WTC11 (cell line): ENCODE results near the gene CACNA2D3. TPM values are rescaled to one million over a fixed set of nuclear protein-coding genes. Genes with fewer than 3 reads are reported as not detected.

Source experiments
- ATAC-seq: fragments of 200-7000 bp; cut with Tn5 transposase; 2 replicates; pipeline ENCODE4 v1.10.0; 2021; ENCODE audit warnings: mild to moderate bottlenecking, moderate library complexity
- CTCF ChIA-PET: fragments of 300-600 bp; sonication (Branson Sonifier 250); formaldehyde crosslinking; loops from one replicate; lab custom pipeline; 2021; ENCODE audit warnings: antibody characterized with exemption; lab: Charles Lee
- POLR2A ChIA-PET: fragments of 350-600 bp; sonication (Branson Sonifier 250); formaldehyde crosslinking; loops from one replicate; lab custom pipeline; 2021; ENCODE audit warnings: antibody characterized with exemption; lab: Charles Lee
- DNase-seq: peaks from one replicate; pipeline ENCODE4 v3.0.0; 2021; ENCODE audit warnings: low spot score
- H3K27ac Mint-ChIP-seq: 2 replicates; pipeline ENCODE4 v1.8.0; 2021; ENCODE audit warnings: mixed read lengths
- H3K27me3 Mint-ChIP-seq: 2 replicates; pipeline ENCODE4 v1.8.0; 2021; ENCODE audit warnings: low read depth, mild to moderate bottlenecking, moderate library complexity, mixed read lengths
- H3K36me3 Mint-ChIP-seq: 2 replicates; pipeline ENCODE4 v1.8.0; 2021; ENCODE audit warnings: mixed read lengths
- H3K4me1 Mint-ChIP-seq: 2 replicates; pipeline ENCODE4 v1.8.0; 2022; ENCODE audit warnings: mixed read lengths
- H3K4me3 Mint-ChIP-seq: 2 replicates; pipeline ENCODE4 v1.8.0; 2021; ENCODE audit warnings: mild to moderate bottlenecking, moderate library complexity, mixed read lengths
- H3K9me3 Mint-ChIP-seq: 2 replicates; pipeline ENCODE4 v1.8.0; 2021; ENCODE audit warnings: mixed read lengths
- CREM ChIP-seq: sonication (generic); formaldehyde crosslinking; IDR thresholded peaks from 2 replicates; pipeline ENCODE4 v1.8.1; 2022; ENCODE audit warnings: mild to moderate bottlenecking, missing genetic modification reagents, moderate library complexity
- ESRRA ChIP-seq: sonication (generic); formaldehyde crosslinking; IDR thresholded peaks from 2 replicates; pipeline ENCODE4 v1.8.1; 2022; ENCODE audit warnings: mild to moderate bottlenecking, missing genetic modification reagents, borderline replicate concordance
- ETV6 ChIP-seq: sonication (generic); formaldehyde crosslinking; IDR thresholded peaks from 2 replicates; pipeline ENCODE4 v1.8.1; 2022; ENCODE audit warnings: mild to moderate bottlenecking, missing genetic modification reagents
- SP1 ChIP-seq: sonication (generic); formaldehyde crosslinking; conservative IDR thresholded peaks from 2 replicates; pipeline ENCODE4 v1.8.1; 2022; ENCODE audit warnings: missing genetic modification reagents
- TEAD1 ChIP-seq: sonication (generic); formaldehyde crosslinking; IDR thresholded peaks from 2 replicates; pipeline ENCODE4 v1.8.0; 2022; ENCODE audit warnings: mild to moderate bottlenecking, missing genetic modification reagents
- ZBTB21 ChIP-seq: sonication (generic); formaldehyde crosslinking; IDR thresholded peaks from 2 replicates; pipeline ENCODE4 v1.8.1; 2023; ENCODE audit warnings: mild to moderate bottlenecking, missing genetic modification reagents, borderline replicate concordance
- ZNF219 ChIP-seq: sonication (generic); formaldehyde crosslinking; IDR thresholded peaks from 2 replicates; pipeline ENCODE4 v1.8.0; 2023; ENCODE audit warnings: missing genetic modification reagents, mild to moderate bottlenecking, borderline replicate concordance
- ZNF232 ChIP-seq: sonication (generic); formaldehyde crosslinking; IDR thresholded peaks from 2 replicates; pipeline ENCODE4 v1.8.0; 2022; ENCODE audit warnings: mild to moderate bottlenecking, missing genetic modification reagents
- ZNF317 ChIP-seq: sonication (generic); formaldehyde crosslinking; IDR thresholded peaks from 2 replicates; pipeline ENCODE4 v1.8.1; 2023; ENCODE audit warnings: low read depth, mild to moderate bottlenecking, moderate library complexity, missing genetic modification reagents, borderline replicate concordance
- ZNF416 ChIP-seq: fragments of 250-450 bp; sonication (Bioruptor Pico); IDR thresholded peaks from 2 replicates; pipeline ENCODE4 v1.9.0; 2021; ENCODE audit warnings: mild to moderate bottlenecking, inconsistent platforms
- ZNF671 ChIP-seq: fragments of 250-450 bp; sonication (Bioruptor Pico); IDR thresholded peaks from 2 replicates; pipeline ENCODE4 v1.8.0; 2021; ENCODE audit warnings: mild to moderate bottlenecking
- total RNA-seq: library from RNA; stranded (reverse); gene quantifications from 3 replicates; pipeline ENCODE4 v1.2.3, GENCODE V29; 2021
- TF ChIP-seq, protein P1 (sequence below): sonication (generic); formaldehyde crosslinking; IDR thresholded peaks from 2 replicates; pipeline ENCODE4 v1.8.0; 2022; ENCODE audit warnings: mild to moderate bottlenecking, missing genetic modification reagents
- TF ChIP-seq, protein P2 (sequence below): sonication (generic); formaldehyde crosslinking; IDR thresholded peaks from 2 replicates; pipeline ENCODE4 v1.8.0; 2023; ENCODE audit warnings: mild to moderate bottlenecking, missing genetic modification reagents
- TF ChIP-seq, protein P3 (sequence below): sonication (generic); formaldehyde crosslinking; IDR thresholded peaks from 2 replicates; pipeline ENCODE4 v1.8.1; 2022; ENCODE audit warnings: missing genetic modification reagents, borderline replicate concordance
- TF ChIP-seq, protein P4 (sequence below): sonication (generic); formaldehyde crosslinking; IDR thresholded peaks from 2 replicates; pipeline ENCODE4 v1.8.1; 2023; ENCODE audit warnings: mild to moderate bottlenecking, missing genetic modification reagents, moderate library complexity
- TF ChIP-seq, protein P5 (sequence below): fragments of 250-450 bp; sonication (Bioruptor Pico); IDR thresholded peaks from 2 replicates; pipeline ENCODE4 v1.9.0; 2021; ENCODE audit warnings: mild to moderate bottlenecking
- TF ChIP-seq, protein P6 (sequence below): fragments of 250-450 bp; sonication (Bioruptor Pico); IDR thresholded peaks from 2 replicates; pipeline ENCODE4 v2.1.2; 2022; ENCODE audit warnings: mild to moderate bottlenecking, moderate library complexity

CACNA2D3 gene
- total RNA-seq, 1 experiment from 2014 or later = 5.0 TPM

DNA sequence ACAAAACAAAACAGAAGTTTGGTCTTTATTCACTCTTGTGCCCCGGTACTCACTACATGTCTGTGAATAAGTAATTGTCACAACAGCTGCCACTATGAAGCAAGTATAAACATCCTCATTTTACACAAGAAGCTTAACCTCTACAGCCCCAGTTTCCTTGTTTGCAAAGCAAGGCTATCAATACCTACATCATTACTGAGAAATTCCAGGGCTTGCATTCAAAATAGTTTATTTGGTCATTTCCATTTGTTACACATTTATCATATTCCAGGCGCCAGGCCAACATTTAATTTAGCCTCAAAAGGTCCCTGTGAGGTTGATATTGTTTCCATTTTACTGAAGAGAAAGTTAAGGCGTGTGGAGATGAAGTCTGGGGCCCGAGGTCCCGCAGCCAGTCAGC is 966.9 kb downstream of the CACNA2D3 start:
- H3K36me3 Mint-ChIP-seq = no peaks in the 10 kb centered on the region
- ChIA-PET POLR2A (no interaction called here), CTCF (no interaction called here)
- H3K4me1 Mint-ChIP-seq = no peaks in the 10 kb centered on the region
- no peak for ATAC-seq
- H3K27me3 Mint-ChIP-seq = no peaks in the 10 kb centered on the region; the same call in 1 of the 2 replicates
- H3K27ac Mint-ChIP-seq = no peak overlapping the region
- TF ChIP-seq SP1 (CRISPR knock-in tag) (no peak), CREM (CRISPR knock-in tag) (no peak), ZNF416 (no peak), ESRRA (CRISPR knock-in tag) (no peak)
- TF ChIP-seq, protein P1, sequence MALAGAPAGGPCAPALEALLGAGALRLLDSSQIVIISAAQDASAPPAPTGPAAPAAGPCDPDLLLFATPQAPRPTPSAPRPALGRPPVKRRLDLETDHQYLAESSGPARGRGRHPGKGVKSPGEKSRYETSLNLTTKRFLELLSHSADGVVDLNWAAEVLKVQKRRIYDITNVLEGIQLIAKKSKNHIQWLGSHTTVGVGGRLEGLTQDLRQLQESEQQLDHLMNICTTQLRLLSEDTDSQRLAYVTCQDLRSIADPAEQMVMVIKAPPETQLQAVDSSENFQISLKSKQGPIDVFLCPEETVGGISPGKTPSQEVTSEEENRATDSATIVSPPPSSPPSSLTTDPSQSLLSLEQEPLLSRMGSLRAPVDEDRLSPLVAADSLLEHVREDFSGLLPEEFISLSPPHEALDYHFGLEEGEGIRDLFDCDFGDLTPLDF (CRISPR knock-in tag) = no peak
- TF ChIP-seq, all 79 proteins: peak for 0
- Mint-ChIP-seq H3K4me3 (no peak overlapping the region), H3K9me3 (peaks cover 5% of the 10 kb centered on the region)
- no peak for DNase-seq

DNA sequence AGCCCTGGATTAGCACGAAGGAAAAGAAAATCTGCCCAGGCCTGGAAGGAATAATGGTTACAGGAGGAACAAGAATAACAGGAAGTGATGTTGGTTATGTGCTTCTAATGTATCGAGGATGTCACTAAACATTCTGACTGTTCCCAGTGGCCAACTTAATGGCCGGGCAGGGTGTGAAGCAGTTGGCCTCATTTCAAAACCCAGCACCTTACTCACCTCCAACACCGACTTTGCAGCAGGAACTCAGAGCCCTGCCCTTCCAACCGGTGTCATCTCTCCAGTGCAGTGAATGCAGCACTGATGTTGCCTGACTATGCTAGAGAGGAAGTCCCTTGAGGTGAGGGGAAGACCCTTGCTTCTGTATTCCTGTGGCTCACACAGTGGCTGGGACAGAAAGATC is 967.9 kb downstream of the CACNA2D3 start:
- Mint-ChIP-seq H3K9me3 (peaks cover 5% of the 10 kb centered on the region), H3K36me3 (no peaks in the 10 kb centered on the region), H3K27ac (no peak overlapping the region), H3K4me3 (no peak overlapping the region), H3K4me1 (no peaks in the 10 kb centered on the region)
- ATAC-seq = no peak
- POLR2A ChIA-PET = no interaction called here
- TF ChIP-seq, protein P2, sequence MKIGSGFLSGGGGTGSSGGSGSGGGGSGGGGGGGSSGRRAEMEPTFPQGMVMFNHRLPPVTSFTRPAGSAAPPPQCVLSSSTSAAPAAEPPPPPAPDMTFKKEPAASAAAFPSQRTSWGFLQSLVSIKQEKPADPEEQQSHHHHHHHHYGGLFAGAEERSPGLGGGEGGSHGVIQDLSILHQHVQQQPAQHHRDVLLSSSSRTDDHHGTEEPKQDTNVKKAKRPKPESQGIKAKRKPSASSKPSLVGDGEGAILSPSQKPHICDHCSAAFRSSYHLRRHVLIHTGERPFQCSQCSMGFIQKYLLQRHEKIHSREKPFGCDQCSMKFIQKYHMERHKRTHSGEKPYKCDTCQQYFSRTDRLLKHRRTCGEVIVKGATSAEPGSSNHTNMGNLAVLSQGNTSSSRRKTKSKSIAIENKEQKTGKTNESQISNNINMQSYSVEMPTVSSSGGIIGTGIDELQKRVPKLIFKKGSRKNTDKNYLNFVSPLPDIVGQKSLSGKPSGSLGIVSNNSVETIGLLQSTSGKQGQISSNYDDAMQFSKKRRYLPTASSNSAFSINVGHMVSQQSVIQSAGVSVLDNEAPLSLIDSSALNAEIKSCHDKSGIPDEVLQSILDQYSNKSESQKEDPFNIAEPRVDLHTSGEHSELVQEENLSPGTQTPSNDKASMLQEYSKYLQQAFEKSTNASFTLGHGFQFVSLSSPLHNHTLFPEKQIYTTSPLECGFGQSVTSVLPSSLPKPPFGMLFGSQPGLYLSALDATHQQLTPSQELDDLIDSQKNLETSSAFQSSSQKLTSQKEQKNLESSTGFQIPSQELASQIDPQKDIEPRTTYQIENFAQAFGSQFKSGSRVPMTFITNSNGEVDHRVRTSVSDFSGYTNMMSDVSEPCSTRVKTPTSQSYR = no peak
- TF ChIP-seq ESRRA (CRISPR knock-in tag) (no peak), ZBTB21 (CRISPR knock-in tag) (no peak), ZNF232 (CRISPR knock-in tag) (no peak)
- TF ChIP-seq, protein P3, sequence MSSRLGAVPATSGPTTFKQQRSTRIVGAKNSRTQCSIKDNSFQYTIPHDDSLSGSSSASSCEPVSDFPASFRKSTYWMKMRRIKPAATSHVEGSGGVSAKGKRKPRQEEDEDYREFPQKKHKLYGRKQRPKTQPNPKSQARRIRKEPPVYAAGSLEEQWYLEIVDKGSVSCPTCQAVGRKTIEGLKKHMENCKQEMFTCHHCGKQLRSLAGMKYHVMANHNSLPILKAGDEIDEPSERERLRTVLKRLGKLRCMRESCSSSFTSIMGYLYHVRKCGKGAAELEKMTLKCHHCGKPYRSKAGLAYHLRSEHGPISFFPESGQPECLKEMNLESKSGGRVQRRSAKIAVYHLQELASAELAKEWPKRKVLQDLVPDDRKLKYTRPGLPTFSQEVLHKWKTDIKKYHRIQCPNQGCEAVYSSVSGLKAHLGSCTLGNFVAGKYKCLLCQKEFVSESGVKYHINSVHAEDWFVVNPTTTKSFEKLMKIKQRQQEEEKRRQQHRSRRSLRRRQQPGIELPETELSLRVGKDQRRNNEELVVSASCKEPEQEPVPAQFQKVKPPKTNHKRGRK (CRISPR knock-in tag) = no peak
- TF ChIP-seq, protein P4, sequence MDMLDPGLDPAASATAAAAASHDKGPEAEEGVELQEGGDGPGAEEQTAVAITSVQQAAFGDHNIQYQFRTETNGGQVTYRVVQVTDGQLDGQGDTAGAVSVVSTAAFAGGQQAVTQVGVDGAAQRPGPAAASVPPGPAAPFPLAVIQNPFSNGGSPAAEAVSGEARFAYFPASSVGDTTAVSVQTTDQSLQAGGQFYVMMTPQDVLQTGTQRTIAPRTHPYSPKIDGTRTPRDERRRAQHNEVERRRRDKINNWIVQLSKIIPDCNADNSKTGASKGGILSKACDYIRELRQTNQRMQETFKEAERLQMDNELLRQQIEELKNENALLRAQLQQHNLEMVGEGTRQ = no peak
- TF ChIP-seq, protein P5, sequence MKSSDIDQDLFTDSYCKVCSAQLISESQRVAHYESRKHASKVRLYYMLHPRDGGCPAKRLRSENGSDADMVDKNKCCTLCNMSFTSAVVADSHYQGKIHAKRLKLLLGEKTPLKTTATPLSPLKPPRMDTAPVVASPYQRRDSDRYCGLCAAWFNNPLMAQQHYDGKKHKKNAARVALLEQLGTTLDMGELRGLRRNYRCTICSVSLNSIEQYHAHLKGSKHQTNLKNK (CRISPR knock-in tag) = no peak
- TF ChIP-seq, all 79 proteins: peak for 0
- no peaks in the 10 kb centered on the region; the same call in 1 of the 2 replicates for H3K27me3 Mint-ChIP-seq
- CTCF ChIA-PET = no interaction called here
- DNase-seq = no peak

DNA sequence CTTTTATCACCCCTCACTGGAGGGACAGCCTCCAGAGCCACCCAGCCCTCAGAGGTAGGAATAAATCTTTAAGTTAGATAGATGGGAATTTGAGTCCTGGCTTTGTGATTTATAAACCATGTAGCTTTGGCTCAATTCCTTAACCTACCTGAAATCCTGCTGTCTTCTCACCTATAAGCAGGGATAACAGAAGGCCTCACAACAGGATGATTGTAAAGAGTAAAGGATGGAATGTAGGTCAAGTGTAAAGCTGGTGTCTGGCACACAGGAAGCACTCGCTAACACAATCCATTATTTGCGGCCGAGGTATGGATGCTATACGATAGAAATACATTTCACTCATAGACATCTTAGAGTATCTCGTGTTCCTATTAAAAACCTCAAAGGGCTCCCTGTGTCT is 968.4 kb downstream of the CACNA2D3 start:
- CTCF ChIA-PET = no interaction called here

More for the DNA sequence above, 968.4 kb downstream of the CACNA2D3 start:
- POLR2A ChIA-PET = no interaction called here
- no peaks in the 10 kb centered on the region; the same call in 1 of the 2 replicates for H3K27me3 Mint-ChIP-seq
- peaks cover 5% of the 10 kb centered on the region for H3K9me3 Mint-ChIP-seq
- DNase-seq (no peak), ATAC-seq (no peak)
- H3K4me1 Mint-ChIP-seq = peaks cover 3% of the 10 kb centered on the region; the same call in 1 of the 2 replicates
- H3K4me3 Mint-ChIP-seq = no peak overlapping the region
- no peak overlapping the region for H3K27ac Mint-ChIP-seq
- no peak for TF ChIP-seq ZNF219 (CRISPR knock-in tag)
- TF ChIP-seq, protein P6, sequence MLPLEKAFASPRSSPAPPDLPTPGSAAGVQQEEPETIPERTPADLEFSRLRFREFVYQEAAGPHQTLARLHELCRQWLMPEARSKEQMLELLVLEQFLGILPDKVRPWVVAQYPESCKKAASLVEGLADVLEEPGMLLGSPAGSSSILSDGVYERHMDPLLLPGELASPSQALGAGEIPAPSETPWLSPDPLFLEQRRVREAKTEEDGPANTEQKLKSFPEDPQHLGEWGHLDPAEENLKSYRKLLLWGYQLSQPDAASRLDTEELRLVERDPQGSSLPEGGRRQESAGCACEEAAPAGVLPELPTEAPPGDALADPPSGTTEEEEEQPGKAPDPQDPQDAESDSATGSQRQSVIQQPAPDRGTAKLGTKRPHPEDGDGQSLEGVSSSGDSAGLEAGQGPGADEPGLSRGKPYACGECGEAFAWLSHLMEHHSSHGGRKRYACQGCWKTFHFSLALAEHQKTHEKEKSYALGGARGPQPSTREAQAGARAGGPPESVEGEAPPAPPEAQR (CRISPR knock-in tag) = no peak
- TF ChIP-seq TEAD1 (CRISPR knock-in tag) = no peak
- TF ChIP-seq ETV6 = no peak
- no peak for TF ChIP-seq ZNF317
- TF ChIP-seq SP1 (CRISPR knock-in tag) = no peak
- no peak for TF ChIP-seq ZNF671 (CRISPR knock-in tag)
- TF ChIP-seq ZNF416 = no peak
- H3K36me3 Mint-ChIP-seq = no peaks in the 10 kb centered on the region
